K562 (cell line): Measurements from ENCODE around the gene PIGL. TPM values are rescaled to one million over a fixed set of nuclear protein-coding genes. Genes with fewer than 3 reads are reported as not detected.

Experiments
- BACH1 ChIP-seq: fragments of 200-800 bp; sonication (Bioruptor generic); IDR thresholded peaks from 2 replicates; pipeline ENCODE4 v1.6.1; 2016; ENCODE audit warnings: missing genetic modification characterization, missing compliant biosample characterization
- CHD2 ChIP-seq: IDR thresholded peaks from 2 replicates; pipeline ENCODE4 v1.6.1; 2011; ENCODE audit warnings: low read depth, low read length
- KAT8 ChIP-seq: fragments of 450-650 bp; IDR thresholded peaks from 2 replicates; pipeline ENCODE4 v1.6.1; 2016; ENCODE audit warnings: low read depth, mild to moderate bottlenecking
- LARP7 ChIP-seq: fragments of 450-650 bp; IDR thresholded peaks from 2 replicates; pipeline ENCODE4 v1.6.1; 2016
- MEF2A ChIP-seq: IDR thresholded peaks from 2 replicates; pipeline ENCODE4 v1.6.1; 2011; ENCODE audit warnings: low read depth, mild to moderate bottlenecking, low read length, moderate library complexity; ENCODE audit not compliant: control insufficient read depth
- NONO ChIP-seq, 2 experiments: fragments of 200-400 bp in 1 of 2; fragments of 450-650 bp in 1 of 2; formaldehyde crosslinking in 1 of 2; IDR thresholded peaks; 2 replicates each; pipeline ENCODE4 v1.6.1; 2017; ENCODE audit warnings: low read depth in 2 of 2, mild to moderate bottlenecking in 2 of 2, moderate library complexity in 2 of 2, low read length in 1 of 2
- NR2C1 ChIP-seq, 2 experiments: fragments of 450-650 bp; IDR thresholded peaks; 2 replicates each; pipeline ENCODE4 v1.6.1; 2017; ENCODE audit warnings: mild to moderate bottlenecking in 2 of 2, antibody characterized with exemption in 1 of 2, inconsistent platforms in 1 of 2, missing compliant biosample characterization in 1 of 2, missing genetic modification characterization in 1 of 2
- PATZ1 ChIP-seq: fragments of 250-450 bp; sonication (Bioruptor Pico); IDR thresholded peaks from 2 replicates; pipeline ENCODE4 v1.5.0; 2020; ENCODE audit warnings: mild to moderate bottlenecking, borderline replicate concordance
- SMARCA5 ChIP-seq: fragments of 450-650 bp; IDR thresholded peaks from 2 replicates; pipeline ENCODE4 v1.6.1; 2016
- SMARCC2 ChIP-seq: fragments of 450-650 bp; IDR thresholded peaks from 2 replicates; pipeline ENCODE4 v1.6.1; 2017; ENCODE audit warnings: antibody characterized with exemption, moderate library complexity, mild to moderate bottlenecking, low read depth
- TARDBP ChIP-seq: fragments of 450-650 bp; IDR thresholded peaks from 2 replicates; pipeline ENCODE4 v1.6.1; 2016
- TRIM28 ChIP-seq: fragments of 450-650 bp; IDR thresholded peaks from 2 replicates; pipeline ENCODE4 v1.6.1; 2017
- ZSCAN32 ChIP-seq: fragments of 450-650 bp; formaldehyde crosslinking; IDR thresholded peaks from 2 replicates; pipeline ENCODE4 v1.4.0; 2020; ENCODE audit warnings: mild to moderate bottlenecking, moderate library complexity
- polyA plus RNA-seq, 8 experiments: library from polyadenylated mRNA; depleted of rRNA in 4 of 8; stranded (reverse) in 5 of 8; unstranded in 3 of 8; fragments of >200 nt; fragmentation: Nextera tagmentation in 2 of 8; fragmentation: Illumina TruSeq in 1 of 8; extraction: Ambion mirVana in 2 of 8; extraction: Trizol in 1 of 8; gene quantifications; 2 replicates each; pipeline versions ENCODE4 v1.2.1 to v1.2.3, GENCODE V29; 2011 to 2014; ENCODE audit warnings: inconsistent platforms in 1 of 8, missing spikeins in 1 of 8
- total RNA-seq, 7 experiments: library from RNA; depleted of rRNA in 6 of 7; stranded (reverse); fragments of >200 nt in 6 of 7; fragmentation: Illumina TruSeq in 2 of 7; extraction: Trizol in 2 of 7; gene quantifications; 2 replicates each; pipeline versions ENCODE4 v1.2.1 to v1.2.3, GENCODE V29; 2011 to 2021; ENCODE audit warnings: low replicate concordance in 1 of 7
- TF ChIP-seq, protein P1 (sequence below): fragments of 250-450 bp; sonication (Bioruptor Pico); IDR thresholded peaks from 2 replicates; pipeline ENCODE4 v1.4.0; 2020; ENCODE audit warnings: mild to moderate bottlenecking, moderate library complexity, borderline replicate concordance
- TF ChIP-seq, protein P2 (sequence below), 2 experiments: fragments of 450-650 bp; conservative IDR thresholded peaks; 2 replicates each; pipeline ENCODE4 v1.6.1; 2017; ENCODE audit warnings: mild to moderate bottlenecking in 2 of 2, moderate library complexity in 2 of 2
- TF ChIP-seq, protein P3 (sequence below): fragments of 250-450 bp; sonication (Bioruptor Pico); IDR thresholded peaks from 2 replicates; pipeline ENCODE4 v1.9.0; 2021; ENCODE audit warnings: mild to moderate bottlenecking, inconsistent platforms

PIGL gene
- total and polyA plus RNA-seq, 9 of the 15 experiments (the other 6 are each of a cell fraction or from before 2014, with no cell fraction given), result 19.9 to 55.3 (median 29.6) TPM

GRCh38 chr17:16215273-16215964, 1.6 kb upstream of the PIGL start, which contains the start of gene NCOR1 (continued):
- no peak for TF ChIP-seq PATZ1 (CRISPR knock-in tag)
- no peak for TF ChIP-seq KAT8
- TF ChIP-seq CHD2, result no peak
- no peak for TF ChIP-seq NR2C1 (IDR thresholded peaks at IDR 0.05)
- TF ChIP-seq NR2C1 (tag; IDR thresholded peaks at IDR 0.05), result no peak
- TF ChIP-seq, protein P1, sequence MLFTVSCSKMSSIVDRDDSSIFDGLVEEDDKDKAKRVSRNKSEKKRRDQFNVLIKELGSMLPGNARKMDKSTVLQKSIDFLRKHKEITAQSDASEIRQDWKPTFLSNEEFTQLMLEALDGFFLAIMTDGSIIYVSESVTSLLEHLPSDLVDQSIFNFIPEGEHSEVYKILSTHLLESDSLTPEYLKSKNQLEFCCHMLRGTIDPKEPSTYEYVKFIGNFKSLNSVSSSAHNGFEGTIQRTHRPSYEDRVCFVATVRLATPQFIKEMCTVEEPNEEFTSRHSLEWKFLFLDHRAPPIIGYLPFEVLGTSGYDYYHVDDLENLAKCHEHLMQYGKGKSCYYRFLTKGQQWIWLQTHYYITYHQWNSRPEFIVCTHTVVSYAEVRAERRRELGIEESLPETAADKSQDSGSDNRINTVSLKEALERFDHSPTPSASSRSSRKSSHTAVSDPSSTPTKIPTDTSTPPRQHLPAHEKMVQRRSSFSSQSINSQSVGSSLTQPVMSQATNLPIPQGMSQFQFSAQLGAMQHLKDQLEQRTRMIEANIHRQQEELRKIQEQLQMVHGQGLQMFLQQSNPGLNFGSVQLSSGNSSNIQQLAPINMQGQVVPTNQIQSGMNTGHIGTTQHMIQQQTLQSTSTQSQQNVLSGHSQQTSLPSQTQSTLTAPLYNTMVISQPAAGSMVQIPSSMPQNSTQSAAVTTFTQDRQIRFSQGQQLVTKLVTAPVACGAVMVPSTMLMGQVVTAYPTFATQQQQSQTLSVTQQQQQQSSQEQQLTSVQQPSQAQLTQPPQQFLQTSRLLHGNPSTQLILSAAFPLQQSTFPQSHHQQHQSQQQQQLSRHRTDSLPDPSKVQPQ (CRISPR knock-in tag), result no peak
- TF ChIP-seq LARP7, result no peak
- TF ChIP-seq MEF2A, result no peak
- 0 out of 2 replicates have a peak, but pooled peaks have one; percentile 14 for TF ChIP-seq TRIM28
- TF ChIP-seq, protein P2, sequence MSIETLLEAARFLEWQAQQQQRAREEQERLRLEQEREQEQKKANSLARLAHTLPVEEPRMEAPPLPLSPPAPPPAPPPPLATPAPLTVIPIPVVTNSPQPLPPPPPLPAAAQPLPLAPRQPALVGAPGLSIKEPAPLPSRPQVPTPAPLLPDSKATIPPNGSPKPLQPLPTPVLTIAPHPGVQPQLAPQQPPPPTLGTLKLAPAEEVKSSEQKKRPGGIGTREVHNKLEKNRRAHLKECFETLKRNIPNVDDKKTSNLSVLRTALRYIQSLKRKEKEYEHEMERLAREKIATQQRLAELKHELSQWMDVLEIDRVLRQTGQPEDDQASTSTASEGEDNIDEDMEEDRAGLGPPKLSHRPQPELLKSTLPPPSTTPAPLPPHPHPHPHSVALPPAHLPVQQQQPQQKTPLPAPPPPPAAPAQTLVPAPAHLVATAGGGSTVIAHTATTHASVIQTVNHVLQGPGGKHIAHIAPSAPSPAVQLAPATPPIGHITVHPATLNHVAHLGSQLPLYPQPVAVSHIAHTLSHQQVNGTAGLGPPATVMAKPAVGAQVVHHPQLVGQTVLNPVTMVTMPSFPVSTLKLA (conservative IDR thresholded peaks at IDR 0.05), result peak in 1 of 2 experiments; percentile 53; a peak in 1 of 4 replicates
- peak in 1 of 2 experiments; percentile 89; a peak in 2 of 4 replicates for TF ChIP-seq NONO (IDR thresholded peaks at IDR 0.05; ENCODE audit: low read depth in 2 of 2, low read length in 1 of 2)
- TF ChIP-seq SMARCC2, result no peak
- TF ChIP-seq BACH1 (tag), result no peak
- no peak for TF ChIP-seq TARDBP
- TF ChIP-seq, protein P3, sequence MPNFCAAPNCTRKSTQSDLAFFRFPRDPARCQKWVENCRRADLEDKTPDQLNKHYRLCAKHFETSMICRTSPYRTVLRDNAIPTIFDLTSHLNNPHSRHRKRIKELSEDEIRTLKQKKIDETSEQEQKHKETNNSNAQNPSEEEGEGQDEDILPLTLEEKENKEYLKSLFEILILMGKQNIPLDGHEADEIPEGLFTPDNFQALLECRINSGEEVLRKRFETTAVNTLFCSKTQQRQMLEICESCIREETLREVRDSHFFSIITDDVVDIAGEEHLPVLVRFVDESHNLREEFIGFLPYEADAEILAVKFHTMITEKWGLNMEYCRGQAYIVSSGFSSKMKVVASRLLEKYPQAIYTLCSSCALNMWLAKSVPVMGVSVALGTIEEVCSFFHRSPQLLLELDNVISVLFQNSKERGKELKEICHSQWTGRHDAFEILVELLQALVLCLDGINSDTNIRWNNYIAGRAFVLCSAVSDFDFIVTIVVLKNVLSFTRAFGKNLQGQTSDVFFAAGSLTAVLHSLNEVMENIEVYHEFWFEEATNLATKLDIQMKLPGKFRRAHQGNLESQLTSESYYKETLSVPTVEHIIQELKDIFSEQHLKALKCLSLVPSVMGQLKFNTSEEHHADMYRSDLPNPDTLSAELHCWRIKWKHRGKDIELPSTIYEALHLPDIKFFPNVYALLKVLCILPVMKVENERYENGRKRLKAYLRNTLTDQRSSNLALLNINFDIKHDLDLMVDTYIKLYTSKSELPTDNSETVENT, result 0 out of 2 replicates have a peak, but pooled peaks have one; percentile 44
- TF ChIP-seq SMARCA5, result no peak
- no peak for TF ChIP-seq ZSCAN32 (CRISPR knock-in tag)
